GM23248 (cell line): ENCODE data around the gene MRPL23. TPM values are rescaled to one million over a fixed set of nuclear protein-coding genes. Genes with fewer than 3 reads are reported as not detected.

Experiments
- DNase-seq: peaks from one replicate; pipeline ENCODE4 v3.0.0-alpha.2; 2015
- H2AFZ ChIP-seq: fragments of 200-600 bp; sonication (generic); 2 replicates; pipeline ENCODE4 v1.6.1; 2016; ENCODE audit warnings: antibody characterized with exemption
- H3F3A ChIP-seq: fragments of 200-600 bp; sonication (generic); 2 replicates; pipeline ENCODE4 v1.6.1; 2016; ENCODE audit warnings: mild to moderate bottlenecking, antibody characterized with exemption, mixed run types; ENCODE audit not compliant: insufficient read depth
- H3K27ac ChIP-seq: fragments of 200-600 bp; sonication (generic); 2 replicates; pipeline ENCODE4 v1.5.1; 2016; ENCODE audit warnings: mild to moderate bottlenecking
- H3K27me3 ChIP-seq: fragments of 200-600 bp; sonication (generic); replicated peaks from 2 replicates; pipeline ENCODE4 v1.6.1; 2016; ENCODE audit warnings: mild to moderate bottlenecking; ENCODE audit not compliant: insufficient read depth
- H3K36me3 ChIP-seq: fragments of 200-600 bp; sonication (generic); 2 replicates; pipeline ENCODE4 v1.6.1; 2016; ENCODE audit warnings: low read depth, mild to moderate bottlenecking
- H3K4me1 ChIP-seq: fragments of 200-600 bp; sonication (generic); 2 replicates; pipeline ENCODE4 v1.6.1; 2016; ENCODE audit warnings: mild to moderate bottlenecking; ENCODE audit not compliant: insufficient read depth
- H3K4me2 ChIP-seq: fragments of 200-600 bp; sonication (generic); one replicate; pipeline ENCODE4 v1.6.1; 2016; ENCODE audit warnings: mild to moderate bottlenecking; ENCODE audit not compliant: unreplicated experiment
- H3K4me3 ChIP-seq: fragments of 200-600 bp; sonication (generic); 2 replicates; pipeline ENCODE4 v1.5.1; 2016; ENCODE audit warnings: mild to moderate bottlenecking
- H3K79me2 ChIP-seq: fragments of 200-600 bp; sonication (generic); 2 replicates; pipeline ENCODE4 v1.6.1; 2016; ENCODE audit warnings: mild to moderate bottlenecking; ENCODE audit not compliant: insufficient read depth
- H3K9ac ChIP-seq: fragments of 200-600 bp; sonication (generic); 2 replicates; pipeline ENCODE4 v1.6.1; 2016; ENCODE audit warnings: mild to moderate bottlenecking
- H3K9me2 ChIP-seq: fragments of 200-600 bp; sonication (generic); 2 replicates; pipeline ENCODE4 v1.6.1; 2016; ENCODE audit warnings: mixed run types, mild to moderate bottlenecking, moderate library complexity; ENCODE audit not compliant: insufficient read depth
- H3K9me3 ChIP-seq: fragments of 200-600 bp; sonication (generic); one replicate; pipeline ENCODE4 v1.6.1; 2017; ENCODE audit warnings: low read depth
- H4K20me1 ChIP-seq: fragments of 200-600 bp; sonication (generic); 2 replicates; pipeline ENCODE4 v1.6.0; 2016; ENCODE audit not compliant: insufficient read depth
- EZH2 ChIP-seq: fragments of 200-600 bp; sonication (generic); IDR thresholded peaks from 2 replicates; pipeline ENCODE4 v1.6.1; 2018; ENCODE audit warnings: antibody characterized with exemption, mild to moderate bottlenecking; ENCODE audit not compliant: insufficient read depth, poor library complexity, severe bottlenecking
- EZH2phosphoT487 ChIP-seq: fragments of 200-600 bp; sonication (generic); IDR thresholded peaks from 2 replicates; pipeline ENCODE4 v1.6.1; 2018; ENCODE audit warnings: antibody characterized with exemption, moderate library complexity, mild to moderate bottlenecking, low read depth; ENCODE audit not compliant: insufficient read depth
- WGBS, 2 experiments: methylation state at CpG; one replicate each; pipeline ENCODE4 v1.1.6; 2015 to 2017; ENCODE audit warnings: low lambda C conversion rate in 2 of 2, low coverage in 1 of 2; ENCODE audit errors: missing lambda C conversion rate in 2 of 2; 5-methylcytosine and 5-hydroxymethylcytosine counted together
- in situ Hi-C: fragments of 300-500 bp; cut with MboI; formaldehyde crosslinking; loops from 2 replicates; pipeline ENCODE4 v1.15.0; 2020
- polyA plus RNA-seq: library from polyadenylated mRNA; unstranded; fragments of >200 nt; fragmentation: Nextera tagmentation; extraction: Ambion mirVana; gene quantifications from 2 replicates; pipeline ENCODE4 v1.2.1, GENCODE V29; 2016
- total RNA-seq: library from RNA; depleted of rRNA; stranded (reverse); fragments of >200 nt; shearing (Covaris generic); gene quantifications from 2 replicates; pipeline ENCODE4 v1.2.3, GENCODE V29; 2014

Gene MRPL23
- total and polyA plus RNA-seq, 2 experiments from 2014 or later: 40.5 to 47.7 TPM

- Histone ChIP-seq H3K4me1 (no peaks in the 10 kb centered on the region), H3K9me2 (no peaks in the 10 kb centered on the region), H3K9ac (no peak overlapping the region), H3K27me3 (no peaks in the 10 kb centered on the region), H2AFZ (no peak overlapping the region), H3F3A (no peaks in the 10 kb centered on the region), H3K9me3 (no peaks in the 10 kb centered on the region), H3K4me2 (no peak overlapping the region), H3K79me2 (no peaks in the 10 kb centered on the region), H3K4me3 (no peak overlapping the region), H4K20me1 (no peaks in the 10 kb centered on the region), H3K36me3 (no peaks in the 10 kb centered on the region), H3K27ac (no peak overlapping the region)
- TF ChIP-seq EZH2: no peak
- no peak for TF ChIP-seq EZH2phosphoT487
- no peak for DNase-seq
- WGBS, 2 experiments: no CpG with 5 or more reads among the region's 17 CpGs
- in situ Hi-C loops: no loop called here
Observed at GRCh38 chr11:1964348-1964747, 17.2 kb downstream of the MRPL23 start.

DNA sequence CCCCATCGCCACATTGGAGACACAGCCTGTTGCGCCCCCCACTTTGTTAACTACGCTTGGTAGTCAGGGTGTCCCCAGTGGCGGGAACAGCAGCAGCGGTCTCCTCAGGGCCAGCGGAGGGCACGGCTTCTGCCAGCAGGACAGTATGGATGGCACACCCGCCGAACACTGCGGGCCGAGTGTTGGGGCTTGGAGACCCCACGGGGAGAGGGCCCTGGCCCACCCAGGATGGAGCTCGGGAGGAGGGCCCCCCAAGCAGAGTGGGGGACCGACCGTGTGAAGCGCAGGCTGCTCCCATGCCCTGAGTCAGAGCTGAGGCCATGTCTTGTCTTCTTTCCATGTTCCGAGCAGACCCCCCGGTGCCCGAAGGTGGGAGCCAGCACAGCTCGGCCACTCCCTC is 17.8 kb downstream of the MRPL23 start:
- H3K36me3 ChIP-seq: no peaks in the 10 kb centered on the region
- H3F3A ChIP-seq: no peaks in the 10 kb centered on the region
- in situ Hi-C loops: no loop called here
- H3K4me1 ChIP-seq: no peaks in the 10 kb centered on the region
- no peak for DNase-seq
- TF ChIP-seq EZH2phosphoT487 (no peak), EZH2 (no peak)
- H3K27ac ChIP-seq: no peak overlapping the region
- no peaks in the 10 kb centered on the region for H4K20me1 ChIP-seq
- WGBS, 2 experiments: no CpG with 5 or more reads among the region's 20 CpGs
- no peak overlapping the region for H3K4me3 ChIP-seq
- no peaks in the 10 kb centered on the region for H3K27me3 ChIP-seq
- no peak overlapping the region for H3K4me2 ChIP-seq
- H3K9me3 ChIP-seq: no peaks in the 10 kb centered on the region
- no peaks in the 10 kb centered on the region for H3K79me2 ChIP-seq
- H3K9me2 ChIP-seq: no peaks in the 10 kb centered on the region
- H2AFZ ChIP-seq: no peak overlapping the region
- no peak overlapping the region for H3K9ac ChIP-seq

DNA sequence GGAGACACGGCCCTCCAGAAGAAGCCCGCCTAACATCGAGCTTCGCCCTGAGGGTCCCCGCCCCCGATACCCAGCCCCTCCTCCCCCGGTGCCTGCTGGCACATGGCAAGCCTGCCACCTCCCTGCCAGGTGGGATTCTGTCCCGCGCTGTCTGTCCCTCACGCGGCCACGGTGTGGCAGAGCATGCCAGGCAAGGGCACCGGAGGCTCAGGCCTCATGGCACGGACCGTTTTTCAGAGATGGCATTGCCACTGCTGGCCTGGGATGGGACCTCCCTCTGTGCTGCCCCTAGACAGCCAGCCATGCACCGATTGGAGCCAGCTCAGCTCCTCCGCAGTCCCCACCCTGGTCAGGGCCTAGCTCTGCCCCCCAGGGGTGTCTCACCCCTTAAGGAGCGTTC is 19.4 kb downstream of the MRPL23 start:
- no CpG with 5 or more reads among the region's 18 CpGs for WGBS, 2 experiments
- in situ Hi-C loops: no loop called here
- TF ChIP-seq EZH2: no peak
- TF ChIP-seq EZH2phosphoT487: no peak

GRCh38 chr11:1967641-1968225 is 20.6 kb downstream of the MRPL23 start:
- Histone ChIP-seq H2AFZ (no peak overlapping the region), H3K79me2 (no peaks in the 10 kb centered on the region), H3K36me3 (no peaks in the 10 kb centered on the region), H4K20me1 (no peaks in the 10 kb centered on the region), H3K9me2 (no peaks in the 10 kb centered on the region), H3K9ac (no peak overlapping the region), H3K27me3 (no peaks in the 10 kb centered on the region), H3K9me3 (no peaks in the 10 kb centered on the region), H3K27ac (no peak overlapping the region), H3K4me3 (no peak overlapping the region), H3K4me1 (no peaks in the 10 kb centered on the region), H3F3A (no peaks in the 10 kb centered on the region), H3K4me2 (no peak overlapping the region)
- TF ChIP-seq EZH2 (no peak), EZH2phosphoT487 (no peak)
- in situ Hi-C loops: no loop called here
- no CpG with 5 or more reads among the region's 21 CpGs for WGBS, 2 experiments
- DNase-seq: no peak

More for the DNA sequence above, 19.4 kb downstream of the MRPL23 start:
- DNase-seq: no peak
- H3K9me3 ChIP-seq: no peaks in the 10 kb centered on the region
- H3K27me3 ChIP-seq: no peaks in the 10 kb centered on the region
- no peak overlapping the region for H3K4me3 ChIP-seq
- no peaks in the 10 kb centered on the region for H3K79me2 ChIP-seq
- H3K36me3 ChIP-seq: no peaks in the 10 kb centered on the region
- H2AFZ ChIP-seq: no peak overlapping the region
- no peak overlapping the region for H3K4me2 ChIP-seq
- H3F3A ChIP-seq: no peaks in the 10 kb centered on the region
- no peak overlapping the region for H3K9ac ChIP-seq
- no peaks in the 10 kb centered on the region for H3K4me1 ChIP-seq
- no peaks in the 10 kb centered on the region for H3K9me2 ChIP-seq
- H3K27ac ChIP-seq: no peak overlapping the region
- no peaks in the 10 kb centered on the region for H4K20me1 ChIP-seq
